ENCODE data around the gene RNLS. TPM values are rescaled to one million over a fixed set of nuclear protein-coding genes. Genes with fewer than 3 reads are reported as not detected.

The RNLS gene
- total and polyA plus RNA-seq, 3 donors from 2014 or later: 13.0 to 27.4 (median 27.1) TPM

- no peaks in the 10 kb centered on the region for H3K36me3 ChIP-seq (ENCODE audit: low read depth, missing control alignments)
- H3K27me3 ChIP-seq: no peaks in the 10 kb centered on the region
- H3K4me1 ChIP-seq: no peaks in the 10 kb centered on the region
- no peak overlapping the region for H3K4me3 ChIP-seq
- 91 to 100% methylated on average over 1 of the region's 1 CpG for WGBS, 2 donors
- no peak overlapping the region for H3K27ac ChIP-seq
- no peak for TF ChIP-seq POLR2A (IDR thresholded peaks at IDR 0.05)
- no peak for TF ChIP-seq CTCF (IDR thresholded peaks at IDR 0.05)
- no peaks in the 10 kb centered on the region for H3K9me3 ChIP-seq
- DNase-seq: no peak
- intact Hi-C loops (cut with DNase I; ENCODE audit: low total_unique reads): no loop called here
These were observed 167.5 kb downstream of the RNLS start for GRCh38 chr10:88415533-88416130.

GRCh38 chr10:88413412-88413811 is 169.7 kb downstream of the RNLS start:
- WGBS, 2 donors: 95 to 98% methylated on average over 3 of the region's 3 CpGs
- TF ChIP-seq CTCF (IDR thresholded peaks at IDR 0.05) (no peak), POLR2A (IDR thresholded peaks at IDR 0.05) (no peak)
- intact Hi-C loops (cut with DNase I; ENCODE audit: low total_unique reads): no loop called here
- DNase-seq: no peak
- H3K27me3 ChIP-seq: no peaks in the 10 kb centered on the region
- H3K36me3 ChIP-seq (ENCODE audit: low read depth, missing control alignments): no peaks in the 10 kb centered on the region
- no peaks in the 10 kb centered on the region for H3K9me3 ChIP-seq
- no peak overlapping the region for H3K4me3 ChIP-seq
- H3K4me1 ChIP-seq: no peaks in the 10 kb centered on the region
- H3K27ac ChIP-seq: no peak overlapping the region

GRCh38 chr10:88411772-88412349 is 171.3 kb downstream of the RNLS start:
- no peak for DNase-seq
- intact Hi-C loops (cut with DNase I; ENCODE audit: low total_unique reads): no loop called here
- H3K27me3 ChIP-seq: no peaks in the 10 kb centered on the region
- H3K36me3 ChIP-seq (ENCODE audit: low read depth, missing control alignments): no peaks in the 10 kb centered on the region
- H3K4me1 ChIP-seq: no peaks in the 10 kb centered on the region
- H3K9me3 ChIP-seq: no peaks in the 10 kb centered on the region
- no peak overlapping the region for H3K27ac ChIP-seq
- 87 to 92% methylated on average over 6 of the region's 6 CpGs for WGBS, 2 donors
- no peak overlapping the region for H3K4me3 ChIP-seq
- TF ChIP-seq POLR2A (IDR thresholded peaks at IDR 0.05) (no peak), CTCF (IDR thresholded peaks at IDR 0.05) (no peak)

- WGBS, 2 donors: 58 to 84% methylated on average over 1 of the region's 1 CpG
- H3K27me3 ChIP-seq: no peaks in the 10 kb centered on the region
- intact Hi-C loops (cut with DNase I; ENCODE audit: low total_unique reads): loop anchor here (10.0 kb wide), 1 partner anchor 145 kb away; no protein-coding TSS in a partner anchor
These were observed 173.3 kb downstream of the RNLS start for GRCh38 chr10:88409824-88410223.

More at GRCh38 chr10:88409824-88410223, 173.3 kb downstream of the RNLS start:
- no peaks in the 10 kb centered on the region for H3K9me3 ChIP-seq
- H3K4me3 ChIP-seq: no peak overlapping the region
- no peak for DNase-seq
- no peaks in the 10 kb centered on the region for H3K36me3 ChIP-seq (ENCODE audit: low read depth, missing control alignments)
- no peaks in the 10 kb centered on the region for H3K4me1 ChIP-seq
- H3K27ac ChIP-seq: no peak overlapping the region
- TF ChIP-seq POLR2A (IDR thresholded peaks at IDR 0.05): no peak
- TF ChIP-seq CTCF (IDR thresholded peaks at IDR 0.05): no peak

All from testis (tissue), 3 donors.